ENCODE measurements around the gene PARP6. TPM values are rescaled to one million over a fixed set of nuclear protein-coding genes. Genes with fewer than 3 reads are reported as not detected.

PARP6 gene
- total RNA-seq, 1 experiment from 2014 or later = 85.7 TPM

GRCh38 chr15:72199205-72199515, 73.2 kb downstream of the PARP6 start:
- Histone ChIP-seq H3K9me3 (ENCODE audit: control insufficient read depth, insufficient read depth, low read depth, low read length) (no peaks in the 10 kb centered on the region), H3K27me3 (ENCODE audit: control insufficient read depth, insufficient read depth, low read length) (no peaks in the 10 kb centered on the region), H3K36me3 (ENCODE audit: control insufficient read depth, insufficient read depth, low read length) (peaks cover 42% of the 10 kb centered on the region), H3K4me3 (ENCODE audit: low read depth in 2 of 2, low read length in 2 of 2) (no peak overlapping the region), H3K4me1 (ENCODE audit: control insufficient read depth, insufficient read depth, low read length) (peaks cover 35% of the 10 kb centered on the region), H3K27ac (ENCODE audit: low read length) (no peak overlapping the region)
- ChIA-PET CTCF (interaction anchor here (1.7 kb wide), 1 partner anchor 28 kb away, joined by 7 read pairs; no protein-coding TSS in a partner anchor), POLR2A (interaction anchor here (0.6 kb wide), 1 partner anchor 22 kb away, joined by 12 read pairs; no protein-coding TSS in a partner anchor)
- in situ Hi-C loops (cut with HindIII; ENCODE audit: low pct_unique_long_range_greater_than_20kb, low sequenced_read_pairs) (no loop called here), intact Hi-C loops (cut with micrococcal nuclease; ENCODE audit: unreplicated experiment) (no loop called here)
- TSS peak; percentile 100 for BruUV-seq (replicated peaks)
- ATAC-seq (no peak), DNase-seq (ENCODE audit: low read depth, low spot score) (no peak)
- TF ChIP-seq SIN3A (IDR thresholded peaks at IDR 0.05; ENCODE audit: borderline replicate concordance, insufficient read depth, low read depth, low read length) = no peak
- no peak for TF ChIP-seq REST (IDR thresholded peaks at IDR 0.05; ENCODE audit: insufficient read depth in 1 of 2, low read depth in 2 of 2, low read length in 1 of 2)
- no peak for TF ChIP-seq TCF7L2 (IDR thresholded peaks at IDR 0.05; ENCODE audit: low read depth, low read length)
- TF ChIP-seq POLR2AphosphoS5 (IDR thresholded peaks at IDR 0.05; ENCODE audit: low read depth, low read length) = no peak
- TF ChIP-seq CTCF (IDR thresholded peaks at IDR 0.05) = no peak

- CTCF ChIA-PET = no interaction called here
- in situ Hi-C loops (cut with HindIII; ENCODE audit: low pct_unique_long_range_greater_than_20kb, low sequenced_read_pairs) (no loop called here), intact Hi-C loops (cut with micrococcal nuclease; ENCODE audit: unreplicated experiment) (no loop called here)
- H3K27me3 ChIP-seq (ENCODE audit: control insufficient read depth, insufficient read depth, low read length) = no peaks in the 10 kb centered on the region
- H3K4me3 ChIP-seq (ENCODE audit: low read depth in 2 of 2, low read length in 2 of 2) = peak overlapping the region; percentile 45 to 48; a peak in 3 of 4 replicates
- DNase-seq (ENCODE audit: low read depth, low spot score) (no peak), ATAC-seq (peak; percentile 11)
- H3K9me3 ChIP-seq (ENCODE audit: control insufficient read depth, insufficient read depth, low read depth, low read length) = no peaks in the 10 kb centered on the region
- H3K4me1 ChIP-seq (ENCODE audit: control insufficient read depth, insufficient read depth, low read length) = peaks cover 31% of the 10 kb centered on the region
- POLR2A ChIA-PET = no interaction called here
- H3K27ac ChIP-seq (ENCODE audit: low read length) = peak overlapping the region; percentile 65; the same call in 1 of the 2 replicates
- peaks cover 36% of the 10 kb centered on the region for H3K36me3 ChIP-seq (ENCODE audit: control insufficient read depth, insufficient read depth, low read length)
- TF ChIP-seq TCF7L2 (IDR thresholded peaks at IDR 0.05; ENCODE audit: low read depth, low read length) = no peak
- no TSS peak for BruUV-seq (replicated peaks)
Observed at GRCh38 chr15:72198356-72199204, 73.8 kb downstream of the PARP6 start.
